GM19043 (cell line): ENCODE measurements around the gene HSPA4.
A peak's percentile ranks its signal among the peaks of the same experiment; 100 is the strongest.
"Not testable (repeated sequence)": the region's sequence is repeated elsewhere in the genome, so short reads cannot be mapped to it uniquely, and the experiment has no call there.

Experiments
- ATAC-seq: cut with Tn5 transposase; IDR thresholded peaks from one replicate; pipeline ENCODE4 v1.9.1; 2021; ENCODE audit warnings: low read depth; ENCODE audit not compliant: unreplicated experiment

The HSPA4 gene

DNA sequence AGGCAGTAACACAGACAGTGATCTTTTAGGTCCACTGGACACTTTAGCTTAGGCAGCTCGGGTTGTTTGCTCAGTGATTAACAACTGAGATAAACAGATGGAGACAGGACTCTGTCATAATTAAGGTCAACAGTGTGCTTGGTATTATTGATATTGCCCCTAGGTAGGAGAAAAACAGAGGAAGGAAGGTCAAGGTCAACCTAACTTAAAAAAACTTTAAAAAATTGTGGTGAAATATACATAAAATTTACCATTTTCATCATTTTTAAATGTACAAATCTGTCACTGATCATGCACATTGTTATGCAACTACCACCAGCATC lies 2.1 kb upstream of the HSPA4 start:
- ATAC-seq = no peak

DNA sequence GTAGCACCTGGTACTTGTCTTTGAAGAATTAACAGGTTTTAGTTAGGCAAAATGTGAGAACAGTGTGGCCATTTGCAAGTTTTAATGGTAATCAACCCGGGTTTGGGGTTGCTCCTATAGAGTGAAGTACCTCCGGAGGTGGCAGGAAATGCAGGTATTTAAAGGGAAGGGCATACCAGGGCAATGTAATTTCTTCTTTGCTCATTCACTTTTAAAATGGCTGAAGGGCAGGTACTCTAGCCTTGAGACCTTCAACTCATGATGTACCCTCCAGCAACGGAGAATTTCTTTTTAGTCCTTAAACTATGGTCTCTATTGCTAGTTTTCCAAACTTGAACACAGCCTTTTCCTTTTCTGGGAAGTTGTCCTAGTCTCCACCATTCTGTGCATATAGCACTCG lies 1.3 kb upstream of the HSPA4 start:
- no peak for ATAC-seq

- ATAC-seq = peak; percentile 4
Measured at GRCh38 chr5:133051061-133051541, 712 bp upstream of the HSPA4 start.

- no peak for ATAC-seq
Measured at GRCh38 chr5:133052317-133053175, 733 bp downstream of the HSPA4 start.

DNA sequence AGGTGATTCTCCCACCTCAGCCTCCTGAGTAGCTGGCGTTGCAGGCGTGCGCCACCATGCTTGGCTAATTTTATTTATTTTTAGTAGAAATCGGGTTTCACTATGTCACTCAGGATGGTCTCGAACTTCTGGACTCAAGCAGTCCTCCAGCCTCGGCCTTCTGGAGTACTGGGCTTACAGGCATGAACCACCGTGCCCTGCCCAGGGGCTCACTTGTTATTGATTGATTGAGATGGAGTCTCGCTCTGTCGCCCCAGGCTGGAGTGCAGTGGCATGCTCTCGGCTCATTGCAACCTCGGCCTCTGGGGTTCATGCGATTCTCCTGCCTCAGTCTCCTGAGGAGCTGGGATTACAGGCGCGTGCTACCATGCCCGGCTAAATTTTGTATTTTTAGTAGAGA lies 1.6 kb downstream of the HSPA4 start:
- no peak for ATAC-seq

GRCh38 chr5:133054697-133055471 lies 3.1 kb downstream of the HSPA4 start:
- no peak for ATAC-seq

GRCh38 chr5:133056891-133057290 lies 5.1 kb downstream of the HSPA4 start:
- no peak for ATAC-seq

GRCh38 chr5:133059621-133060020 lies 7.8 kb downstream of the HSPA4 start:
- no peak for ATAC-seq

- ATAC-seq = no peak
Measured at GRCh38 chr5:133062276-133062675, 10.5 kb downstream of the HSPA4 start.

DNA sequence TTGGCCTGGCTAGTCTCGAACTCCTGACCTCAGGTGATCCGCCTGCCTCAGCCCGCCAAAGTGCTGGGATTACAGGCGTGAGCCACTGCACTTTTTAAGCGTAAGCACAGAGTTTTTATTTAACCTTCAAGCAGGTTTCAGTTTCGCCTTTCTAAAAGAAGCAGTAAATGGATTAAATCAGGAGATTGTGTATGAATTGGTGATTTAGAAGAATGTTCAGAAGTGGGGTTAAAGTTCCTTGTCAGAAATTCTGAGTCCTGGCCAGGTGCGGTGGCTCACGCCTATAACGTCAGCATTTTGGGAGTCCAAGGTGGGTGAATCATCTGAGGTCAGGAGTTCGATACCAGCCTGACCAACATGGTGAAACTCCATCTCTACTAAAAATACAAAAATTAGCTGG lies 12.2 kb downstream of the HSPA4 start:
- ATAC-seq = no peak

- no peak for ATAC-seq
Measured at GRCh38 chr5:133065471-133065870, 13.7 kb downstream of the HSPA4 start.

GRCh38 chr5:133066045-133066444 lies 14.2 kb downstream of the HSPA4 start:
- no peak for ATAC-seq

- no peak for ATAC-seq
Measured at GRCh38 chr5:133072021-133072420, 20.2 kb downstream of the HSPA4 start.

GRCh38 chr5:133075572-133076536 lies 24.0 kb downstream of the HSPA4 start:
- ATAC-seq = no peak

DNA sequence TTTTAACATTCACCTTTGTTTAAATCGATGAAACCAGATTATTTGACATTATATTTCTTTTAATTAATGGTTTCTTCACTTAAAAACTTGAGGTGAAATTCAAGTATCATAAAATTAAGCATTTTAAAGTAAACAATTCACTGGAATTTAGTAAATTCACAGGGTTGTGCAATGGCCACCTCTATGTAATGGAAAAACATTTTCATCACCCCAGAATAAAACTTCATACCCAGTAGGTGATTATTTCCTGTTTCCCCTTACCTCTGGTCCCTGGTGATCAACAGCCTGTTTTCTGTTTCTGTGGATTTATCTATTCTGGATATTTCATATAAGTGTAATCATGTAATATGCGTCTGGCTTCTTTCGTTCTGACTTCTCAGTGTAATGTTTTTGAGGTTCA lies 27.2 kb downstream of the HSPA4 start:
- ATAC-seq = no peak

GRCh38 chr5:133081036-133081435 lies 29.2 kb downstream of the HSPA4 start:
- no peak for ATAC-seq

GRCh38 chr5:133081703-133082102 lies 29.9 kb downstream of the HSPA4 start:
- ATAC-seq = no peak

GRCh38 chr5:133082128-133082527 lies 30.3 kb downstream of the HSPA4 start:
- no peak for ATAC-seq

DNA sequence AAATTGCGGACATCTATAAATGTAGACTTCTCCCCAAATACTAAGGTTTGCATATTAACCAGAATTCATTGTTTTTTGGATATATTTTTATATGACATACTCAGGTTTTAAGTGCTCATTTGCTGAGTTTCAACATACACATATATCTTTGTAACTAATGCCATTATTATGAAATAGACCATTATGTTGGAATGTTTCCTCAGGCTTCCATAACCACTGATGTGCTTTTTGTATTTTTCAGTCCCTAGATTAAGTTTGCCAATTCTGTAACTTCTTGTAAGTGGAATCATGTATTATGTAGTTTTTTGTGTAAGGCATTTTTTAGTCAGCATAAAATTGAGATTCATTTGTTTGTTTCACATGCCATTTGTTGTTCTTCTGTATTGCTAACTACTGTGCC lies 32.1 kb downstream of the HSPA4 start:
- ATAC-seq = no peak

DNA sequence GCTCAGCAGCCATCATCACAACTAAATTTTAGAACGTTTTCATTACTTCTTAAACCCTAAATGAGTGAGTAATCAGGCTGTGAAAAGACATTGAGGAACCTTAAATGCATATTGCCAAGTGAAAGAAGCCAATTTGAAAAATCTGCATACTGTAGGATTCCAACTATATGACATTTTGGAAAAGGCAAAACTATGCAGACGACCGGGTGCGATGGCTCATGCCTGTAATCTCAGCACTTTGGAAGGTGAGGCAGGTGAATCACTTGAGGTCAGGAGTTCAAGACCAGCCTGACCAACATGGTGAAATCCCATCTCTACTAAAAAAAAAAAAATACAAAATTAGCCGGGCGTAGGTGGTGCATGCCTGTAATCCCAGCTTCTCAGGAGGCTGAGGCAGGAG lies 33.4 kb downstream of the HSPA4 start:
- ATAC-seq = not testable (repeated sequence)
